Right ventricle myocardium inferior (tissue), 1 donor: Measurements from ENCODE around the gene SLC1A1. TPM values are rescaled to one million over a fixed set of nuclear protein-coding genes. Genes with fewer than 3 reads are reported as not detected.

Experiments
- total RNA-seq: library from RNA; stranded (reverse); fragmentation: NEBNext Ultra II Directional; extraction: Animal tissue kit (Norgen Biotek cat#: 25700); gene quantifications from one replicate; pipeline ENCODE4 v1.2.1, GENCODE V29; 2021
- donor health status: DM: no; HTN: yes; CAD: no; lungs with severe emphysema.

SLC1A1 gene
- total RNA-seq, 1 donor from 2014 or later: 3.2 TPM

Other genes starting within 250 kb of the SLC1A1 start
- gene GLIS3, start 190.4 kb upstream of the SLC1A1 start, total RNA-seq: 9.4 TPM
- 2.3 TPM for gene PLPP6, start 171.8 kb downstream of the SLC1A1 start, total RNA-seq
- gene SPATA6L, start 176.0 kb downstream of the SLC1A1 start, total RNA-seq: 0.38 TPM
- gene CDC37L1, start 189.1 kb downstream of the SLC1A1 start, total RNA-seq: 42.1 TPM